Thyroid gland (tissue), 4 donors: ENCODE measurements around the gene MLLT6. TPM values are rescaled to one million over a fixed set of nuclear protein-coding genes. Genes with fewer than 3 reads are reported as not detected.
A peak's percentile ranks its signal among the peaks of the same experiment; 100 is the strongest.

Source experiments
- DNase-seq, 2 donors: peaks; one replicate each; pipeline ENCODE4 v3.0.0-alpha.2; 2019
- H3K27ac ChIP-seq, 3 donors: fragments of 200-600 bp; sonication (generic); 1 replicate in 2 of 3; 2 replicates in 1 of 3; pipeline ENCODE4 v1.5.1; 2016 to 2019; ENCODE audit warnings: mild to moderate bottlenecking in 1 of 3, moderate library complexity in 1 of 3
- H3K27me3 ChIP-seq: fragments of 200-600 bp; sonication (generic); one replicate; pipeline ENCODE4 v1.5.1; 2019
- H3K36me3 ChIP-seq, 2 donors: fragments of 200-600 bp; sonication (generic); one replicate each; pipeline ENCODE4 v1.5.1; 2016 to 2019
- H3K4me1 ChIP-seq, 2 donors: fragments of 200-600 bp; sonication (generic); one replicate each; pipeline ENCODE4 v1.5.1; 2017 to 2019
- H3K4me3 ChIP-seq, 3 donors: fragments of 200-600 bp; sonication (generic); replicated peaks in 1 of 3; 1 replicate in 2 of 3; 2 replicates in 1 of 3; pipeline ENCODE4 v1.5.1; 2016; ENCODE audit warnings: mild to moderate bottlenecking in 1 of 3
- H3K9me3 ChIP-seq: fragments of 200-600 bp; sonication (generic); one replicate; pipeline ENCODE4 v1.5.1; 2017
- CTCF ChIP-seq, 6 experiments: fragments of 200-600 bp in 3 of 6; fragments of 450-650 bp in 3 of 6; sonication (generic) in 3 of 6; IDR thresholded peaks; one replicate each; pipeline ENCODE4 v1.5.1; 2016 to 2019; ENCODE audit warnings: antibody characterized with exemption in 6 of 6, mild to moderate bottlenecking in 2 of 6, inconsistent platforms in 1 of 6, moderate library complexity in 1 of 6
- POLR2A ChIP-seq, 2 donors: fragments of 450-650 bp; IDR thresholded peaks; one replicate each; pipeline ENCODE4 v1.6.1; 2017; ENCODE audit warnings: antibody characterized with exemption in 2 of 2, mild to moderate bottlenecking in 2 of 2, moderate library complexity in 1 of 2
- WGBS, 2 donors: methylation state at CpG; one replicate each; pipeline ENCODE4 v1.1.5; 2017; 5-methylcytosine and 5-hydroxymethylcytosine counted together
- intact Hi-C: fragments of 100-400 bp; cut with DNase I; formaldehyde crosslinking; loops from one replicate; pipeline ENCODE4 v1.15.1; 2023
- total RNA-seq, 4 donors: library from RNA; depleted of rRNA; stranded (reverse); fragments of >200 nt; gene quantifications; one replicate each; pipeline ENCODE4 v1.2.3, GENCODE V29; 2016

Gene MLLT6
- total RNA-seq = 100 to 1,000 TPM; 111 to 192 (median 115) TPM

GRCh38 chr17:38704606-38705522, at the start of gene MLLT6:
TSS of gene MLLT6 (plus strand) at chr17:38705273. CDS start at chr17:38705633, 360 bp downstream.
- Histone ChIP-seq H3K4me3 (peak within 1 kb of the TSS; percentile 54 to 100 (median 95)), H3K4me1 (peaks cover 22 to 29% of the 10 kb centered on the region in 2 donors)
- intact Hi-C loops = loop anchor here (5.0 kb wide), 1 partner anchor 32 kb away; no protein-coding TSS in a partner anchor

GRCh38 chr17:38656959-38657823, 47.9 kb upstream of the MLLT6 start:
- Histone ChIP-seq H3K4me3 (no peak overlapping the region), H3K9me3 (no peaks in the 10 kb centered on the region), H3K36me3 (no peaks in the 10 kb centered on the region), H3K4me1 (no peaks in the 10 kb centered on the region), H3K27me3 (no peaks in the 10 kb centered on the region), H3K27ac (no peak overlapping the region)
- no peak for DNase-seq
- WGBS, 2 donors = 77 to 83% methylated on average over 21 to 27 of the region's 27 CpGs
- intact Hi-C loops = no loop called here
- TF ChIP-seq POLR2A (IDR thresholded peaks at IDR 0.05) = no peak

More at GRCh38 chr17:38704606-38705522, at the start of gene MLLT6:
- no peaks in the 10 kb centered on the region for H3K9me3 ChIP-seq
- WGBS, 2 donors = 0 to 2% methylated on average over 57 to 69 of the region's 100 CpGs
- H3K36me3 ChIP-seq = peaks cover 3 to 5% of the 10 kb centered on the region in 2 donors
- peak within 1 kb of the TSS; percentile 97 to 99 (median 97) for H3K27ac ChIP-seq
- no peaks in the 10 kb centered on the region for H3K27me3 ChIP-seq
- peak; percentile 82 to 84 for DNase-seq
- no peak for TF ChIP-seq CTCF (IDR thresholded peaks at IDR 0.05)
- TF ChIP-seq POLR2A (IDR thresholded peaks at IDR 0.05) = peak in 1 of 2 donors; percentile 64

- WGBS, 2 donors = 78 to 82% methylated on average over 15 of the region's 15 CpGs
- H3K27me3 ChIP-seq = no peaks in the 10 kb centered on the region
- H3K9me3 ChIP-seq = no peaks in the 10 kb centered on the region
- TF ChIP-seq POLR2A (IDR thresholded peaks at IDR 0.05) (no peak), CTCF (IDR thresholded peaks at IDR 0.05) (no peak)
- H3K4me3 ChIP-seq = no peak overlapping the region
- H3K4me1 ChIP-seq = no peaks in the 10 kb centered on the region
- H3K27ac ChIP-seq = no peak overlapping the region
- no peaks in the 10 kb centered on the region for H3K36me3 ChIP-seq
- DNase-seq = no peak
- intact Hi-C loops = no loop called here
Measured at GRCh38 chr17:38657824-38658740, 47.0 kb upstream of the MLLT6 start.

GRCh38 chr17:38658741-38659345, 46.2 kb upstream of the MLLT6 start:
- 52 to 57% methylated on average over 13 of the region's 13 CpGs for WGBS, 2 donors
- H3K4me3 ChIP-seq = no peak overlapping the region
- intact Hi-C loops = no loop called here
- H3K9me3 ChIP-seq = no peaks in the 10 kb centered on the region
- H3K27ac ChIP-seq = no peak overlapping the region
- no peaks in the 10 kb centered on the region for H3K27me3 ChIP-seq
- TF ChIP-seq POLR2A (IDR thresholded peaks at IDR 0.05) = no peak
- TF ChIP-seq CTCF (IDR thresholded peaks at IDR 0.05) = no peak
- DNase-seq = no peak
- no peaks in the 10 kb centered on the region for H3K4me1 ChIP-seq
- no peaks in the 10 kb centered on the region for H3K36me3 ChIP-seq
